Measurements from ENCODE around the gene ZNF664.

GRCh38 chr12:124006085-124006845 is 33.2 kb downstream of the ZNF664 start:
- TF ChIP-seq POLR2A (IDR thresholded peaks at IDR 0.05; ENCODE audit: borderline replicate concordance, extremely low read depth, insufficient read depth, insufficient read length) = no peak
- no peak for TF ChIP-seq ZNF274 (IDR thresholded peaks at IDR 0.05; ENCODE audit: low read depth, low read length)
- no peak for TF ChIP-seq CTCF (IDR thresholded peaks at IDR 0.05 in 2 of 3, conservative IDR thresholded peaks at IDR 0.05 in 1 of 3; ENCODE audit: borderline replicate concordance in 1 of 3, insufficient read depth in 1 of 3, low read depth in 2 of 3, low read length in 2 of 3)
- no peak for TF ChIP-seq POLR2AphosphoS5 (IDR thresholded peaks at IDR 0.05; ENCODE audit: low read depth, low read length)
- no peak for TF ChIP-seq SP1 (IDR thresholded peaks at IDR 0.05; ENCODE audit: low read depth)
- no peak for TF ChIP-seq EZH2 (IDR thresholded peaks at IDR 0.05)
- TF ChIP-seq EZH2phosphoT487 (IDR thresholded peaks at IDR 0.05; ENCODE audit: borderline replicate concordance) = no peak

All from HCT116 (cell line).